Body of pancreas (tissue), 4 donors: ENCODE measurements around the gene CAPZB.

Experiments
- CTCF ChIP-seq, 7 experiments: fragments of 450-650 bp in 4 of 7; fragments of 200-600 bp in 3 of 7; sonication (generic) in 3 of 7; IDR thresholded peaks; one replicate each; pipeline ENCODE4 v1.5.1; 2016 to 2019; ENCODE audit warnings: antibody characterized with exemption in 7 of 7
- POLR2A ChIP-seq, 3 donors: fragments of 450-650 bp; IDR thresholded peaks; one replicate each; pipeline ENCODE4 v1.6.1; 2016; ENCODE audit warnings: antibody characterized with exemption in 3 of 3, mild to moderate bottlenecking in 2 of 3

- TF ChIP-seq CTCF (IDR thresholded peaks at IDR 0.05) (no peak), POLR2A (IDR thresholded peaks at IDR 0.05) (no peak)
These were observed 143.1 kb downstream of the CAPZB start for GRCh38 chr1:19342062-19342750.
